Transverse colon (tissue), 4 donors: ENCODE measurements around the gene LILRA2. TPM values are rescaled to one million over a fixed set of nuclear protein-coding genes. Genes with fewer than 3 reads are reported as not detected.

Experiments
- DNase-seq: peaks from one replicate; pipeline ENCODE4 v3.0.0-alpha.2; 2019
- H3K27ac ChIP-seq, 4 donors: fragments of 200-600 bp; sonication (generic); 2 replicates each; pipeline ENCODE4 v1.5.1; 2016 to 2018; ENCODE audit warnings: inconsistent platforms in 4 of 4
- H3K27me3 ChIP-seq: fragments of 200-600 bp; sonication (generic); 2 replicates; pipeline ENCODE4 v1.5.1; 2017; ENCODE audit warnings: inconsistent platforms
- H3K36me3 ChIP-seq, 4 donors: fragments of 200-600 bp; sonication (generic); 2 replicates each; pipeline ENCODE4 v1.5.1; 2017 to 2019; ENCODE audit warnings: inconsistent platforms in 4 of 4
- H3K4me1 ChIP-seq, 4 donors: fragments of 200-600 bp; sonication (generic); 2 replicates each; pipeline ENCODE4 v1.5.1; 2017 to 2020; ENCODE audit warnings: inconsistent platforms in 4 of 4
- H3K4me3 ChIP-seq, 4 donors: fragments of 200-600 bp; sonication (generic); 1 replicate in 1 of 4; 2 replicates in 3 of 4; pipeline versions ENCODE4 v1.5.1 to v1.6.1; 2017 to 2019; ENCODE audit warnings: inconsistent platforms in 4 of 4
- H3K9me3 ChIP-seq, 2 donors: fragments of 200-600 bp; sonication (generic); 2 replicates each; pipeline ENCODE4 v1.5.1; 2017 to 2019; ENCODE audit warnings: inconsistent platforms in 2 of 2
- CTCF ChIP-seq, 5 experiments: fragments of 200-600 bp in 3 of 5; fragments of 450-650 bp in 2 of 5; sonication (generic) in 3 of 5; IDR thresholded peaks; 1 replicate in 2 of 5; 2 replicates in 3 of 5; pipeline ENCODE4 v1.5.1; 2016 to 2017; ENCODE audit warnings: antibody characterized with exemption in 5 of 5, inconsistent platforms in 3 of 5, mild to moderate bottlenecking in 2 of 5, moderate library complexity in 1 of 5
- EP300 ChIP-seq: sonication (generic); formaldehyde crosslinking; IDR thresholded peaks from one replicate; pipeline ENCODE4 v1.6.1; 2017; ENCODE audit warnings: antibody characterized with exemption, low read depth
- POLR2A ChIP-seq: fragments of 450-650 bp; IDR thresholded peaks from one replicate; pipeline ENCODE4 v1.6.1; 2016; ENCODE audit warnings: antibody characterized with exemption, mild to moderate bottlenecking, moderate library complexity
- POLR2AphosphoS5 ChIP-seq, 3 donors: sonication (generic); formaldehyde crosslinking; IDR thresholded peaks; one replicate each; pipeline ENCODE4 v1.6.1; 2016; ENCODE audit warnings: antibody characterized with exemption in 3 of 3
- WGBS, 2 donors: methylation state at CpG; one replicate each; pipeline ENCODE4 v1.1.5; 2018; ENCODE audit warnings: low coverage in 1 of 2; 5-methylcytosine and 5-hydroxymethylcytosine counted together
- in situ Hi-C, 4 donors: fragments of 200-750 bp; cut with MboI; loops; one replicate each; pipeline versions ENCODE4 v1.15.0 to v1.15.1; 2017; ENCODE audit warnings: low sequenced_read_pairs in 3 of 4, low pct_ligation_motif_present in 1 of 4, low pct_unique_long_range_greater_than_20kb in 1 of 4
- intact Hi-C: fragments of 100-400 bp; cut with DNase I; formaldehyde crosslinking; loops from one replicate; pipeline ENCODE4 v1.15.1; 2023; ENCODE audit warnings: low total_unique reads
- total RNA-seq, 4 donors: library from RNA; depleted of rRNA; stranded (reverse); fragments of >200 nt; gene quantifications; one replicate each; pipeline ENCODE4 v1.1.0, GENCODE V29; 2016

Gene LILRA2
- total RNA-seq, 4 donors from 2014 or later = 1.1 to 1.5 TPM; not detected in 2

- intact Hi-C loops = no loop called here
- Histone ChIP-seq H3K4me1 (no peaks in the 10 kb centered on the region), H3K27ac (no peak overlapping the region), H3K36me3 (no peaks in the 10 kb centered on the region), H3K27me3 (peaks cover 49% of the 10 kb centered on the region), H3K9me3 (no peaks in the 10 kb centered on the region), H3K4me3 (no peak overlapping the region)
- in situ Hi-C loops = no loop called here
- 76 to 90% methylated on average over 2 to 4 of the region's 4 CpGs for WGBS, 2 donors
- TF ChIP-seq CTCF (IDR thresholded peaks at IDR 0.05) (no peak), POLR2A (no peak)
- DNase-seq = no peak
Observed at GRCh38 chr19:54532528-54532927, 41.1 kb upstream of the LILRA2 start.

- Histone ChIP-seq H3K36me3 (no peaks in the 10 kb centered on the region), H3K9me3 (no peaks in the 10 kb centered on the region), H3K4me3 (no peak overlapping the region), H3K27me3 (peaks cover 49% of the 10 kb centered on the region), H3K4me1 (no peaks in the 10 kb centered on the region), H3K27ac (no peak overlapping the region)
- in situ Hi-C loops = no loop called here
- TF ChIP-seq POLR2AphosphoS5 (IDR thresholded peaks at IDR 0.05) (no peak), EP300 (no peak), POLR2A (no peak), CTCF (IDR thresholded peaks at IDR 0.05) (no peak)
- 81% methylated on average over 8 of the region's 8 CpGs; no CpG with 5 or more reads in 1 of the 2 donors for WGBS, 2 donors
- intact Hi-C loops = no loop called here
- DNase-seq = no peak
Observed at GRCh38 chr19:54533476-54533875, 40.1 kb upstream of the LILRA2 start.

- peaks cover 48% of the 10 kb centered on the region for H3K27me3 ChIP-seq
Observed at GRCh38 chr19:54534156-54534555, 39.4 kb upstream of the LILRA2 start.

GRCh38 chr19:54535601-54536000 lies 38.0 kb upstream of the LILRA2 start:
- Histone ChIP-seq H3K4me3 (no peak overlapping the region), H3K27ac (no peak overlapping the region), H3K36me3 (no peaks in the 10 kb centered on the region), H3K9me3 (no peaks in the 10 kb centered on the region), H3K27me3 (peaks cover 38% of the 10 kb centered on the region), H3K4me1 (no peaks in the 10 kb centered on the region)
- WGBS, 2 donors = 93% methylated on average over 9 of the region's 9 CpGs; no CpG with 5 or more reads in 1 of the 2 donors
- TF ChIP-seq EP300 (no peak), POLR2A (no peak), POLR2AphosphoS5 (IDR thresholded peaks at IDR 0.05) (no peak), CTCF (IDR thresholded peaks at IDR 0.05) (no peak)
- intact Hi-C loops = no loop called here
- in situ Hi-C loops = no loop called here
- no peak for DNase-seq

More at GRCh38 chr19:54534156-54534555, 39.4 kb upstream of the LILRA2 start:
- Histone ChIP-seq H3K36me3 (no peaks in the 10 kb centered on the region), H3K4me3 (no peak overlapping the region), H3K9me3 (no peaks in the 10 kb centered on the region), H3K4me1 (no peaks in the 10 kb centered on the region), H3K27ac (no peak overlapping the region)
- no peak for DNase-seq
- WGBS, 2 donors = 69 to 88% methylated on average over 1 to 8 of the region's 8 CpGs
- in situ Hi-C loops = no loop called here
- intact Hi-C loops = no loop called here
- TF ChIP-seq CTCF (IDR thresholded peaks at IDR 0.05) (no peak), POLR2AphosphoS5 (IDR thresholded peaks at IDR 0.05) (no peak), EP300 (no peak), POLR2A (no peak)
